GM12864 (cell line): ENCODE data around the gene VTI1A.

Experiments
- DNase-seq: peaks from one replicate; pipeline ENCODE4 v3.0.0-alpha.2; 2011; ENCODE audit warnings: low read depth
- H3K4me3 ChIP-seq: 2 replicates; pipeline ENCODE4 v1.5.1; 2011; ENCODE audit warnings: mild to moderate bottlenecking, low read depth, low read length, control low read depth
- CTCF ChIP-seq: IDR thresholded peaks from 2 replicates; pipeline ENCODE4 v1.5.1; 2011; ENCODE audit warnings: low read depth, mild to moderate bottlenecking, moderate library complexity, low read length, control low read depth, inconsistent platforms; ENCODE audit errors: missing control alignments

The VTI1A gene

GRCh38 chr10:112793202-112793921 is 346.3 kb downstream of the VTI1A start:
- no peak overlapping the region for H3K4me3 ChIP-seq
- TF ChIP-seq CTCF, result no peak
- no peak for DNase-seq

- no peak overlapping the region for H3K4me3 ChIP-seq
- TF ChIP-seq CTCF, result no peak
- DNase-seq, result no peak
Observed at GRCh38 chr10:112794201-112794600, 347.2 kb downstream of the VTI1A start.

- DNase-seq, result no peak
- no peak overlapping the region for H3K4me3 ChIP-seq
- TF ChIP-seq CTCF, result no peak
Observed at GRCh38 chr10:112795067-112795466, 348.1 kb downstream of the VTI1A start.

GRCh38 chr10:112797197-112797596 is 350.2 kb downstream of the VTI1A start:
- DNase-seq, result no peak
- H3K4me3 ChIP-seq, result no peak overlapping the region
- no peak for TF ChIP-seq CTCF

- no peak for TF ChIP-seq CTCF
- DNase-seq, result no peak
- H3K4me3 ChIP-seq, result no peak overlapping the region
Observed at GRCh38 chr10:112797855-112798254, 350.8 kb downstream of the VTI1A start.

- no peak for TF ChIP-seq CTCF
- H3K4me3 ChIP-seq, result no peak overlapping the region
- no peak for DNase-seq
Observed at GRCh38 chr10:112799038-112799437, 352.0 kb downstream of the VTI1A start.

- no peak for TF ChIP-seq CTCF
- H3K4me3 ChIP-seq, result no peak overlapping the region
- no peak for DNase-seq
Observed at GRCh38 chr10:112799726-112800510, 352.9 kb downstream of the VTI1A start.
